ENCODE results near the gene TOPBP1. TPM values are rescaled to one million over a fixed set of nuclear protein-coding genes. Genes with fewer than 3 reads are reported as not detected.
A peak's percentile ranks its signal among the peaks of the same experiment; 100 is the strongest.

The TOPBP1 gene
- total RNA-seq, 1 donor from 2014 or later: 23.9 TPM

- H3K4me2 ChIP-seq (ENCODE audit: low read length): no peak overlapping the region
- no peak overlapping the region for H3K27ac ChIP-seq (ENCODE audit: low read depth, low read length)
- no peak overlapping the region for H3K27ac Mint-ChIP-seq (ENCODE audit: unreplicated experiment)
- H3K36me3 Mint-ChIP-seq (ENCODE audit: low read depth, unreplicated experiment): peaks cover 3% of the 10 kb centered on the region
- DNase-seq (ENCODE audit: low read depth) (peak; percentile 34), FAIRE-seq (no peak)
- TF ChIP-seq CTCF (IDR thresholded peaks at IDR 0.05; ENCODE audit: insufficient read depth, low read depth, low read length) (no peak), EZH2 (IDR thresholded peaks at IDR 0.05; ENCODE audit: insufficient read depth, low read length) (no peak)
- no peak overlapping the region for H2AFZ ChIP-seq (ENCODE audit: low read depth, low read length)
- H3K4me1 ChIP-seq (ENCODE audit: insufficient read depth, low read length): no peaks in the 10 kb centered on the region
- H3K4me3 Mint-ChIP-seq (ENCODE audit: unreplicated experiment): no peak overlapping the region
- H3K9ac ChIP-seq (ENCODE audit: low read length): no peak overlapping the region
- no peaks in the 10 kb centered on the region for H4K20me1 ChIP-seq (ENCODE audit: insufficient read depth, low read length)
- H3K79me2 ChIP-seq (ENCODE audit: insufficient read depth, low read length): no peaks in the 10 kb centered on the region
- H3K4me1 Mint-ChIP-seq (ENCODE audit: low read depth, unreplicated experiment): no peaks in the 10 kb centered on the region
- peaks cover 26% of the 10 kb centered on the region for H3K36me3 ChIP-seq (ENCODE audit: insufficient read depth, low read length)
- H3K27me3 ChIP-seq (ENCODE audit: insufficient read depth, low read length): no peaks in the 10 kb centered on the region
- H3K4me3 ChIP-seq (ENCODE audit: insufficient read depth, low read depth, low read length): no peak overlapping the region
- H3K27me3 Mint-ChIP-seq (ENCODE audit: low read depth, unreplicated experiment): no peaks in the 10 kb centered on the region
- H3K9me3 ChIP-seq (ENCODE audit: insufficient read depth, low read depth, low read length): no peaks in the 10 kb centered on the region
- H3K9me3 Mint-ChIP-seq (ENCODE audit: unreplicated experiment): no peaks in the 10 kb centered on the region
Measured at GRCh38 chr3:133610031-133610430, 51.7 kb downstream of the TOPBP1 start.

GRCh38 chr3:133608388-133608787, 53.4 kb downstream of the TOPBP1 start:
- H3K27me3 Mint-ChIP-seq (ENCODE audit: low read depth, unreplicated experiment): no peaks in the 10 kb centered on the region
- Histone ChIP-seq H3K9me3 (ENCODE audit: insufficient read depth, low read depth, low read length) (no peaks in the 10 kb centered on the region), H3K9ac (ENCODE audit: low read length) (no peak overlapping the region), H2AFZ (ENCODE audit: low read depth, low read length) (no peak overlapping the region), H3K27me3 (ENCODE audit: insufficient read depth, low read length) (no peaks in the 10 kb centered on the region), H3K27ac (ENCODE audit: low read depth, low read length) (no peak overlapping the region), H3K36me3 (ENCODE audit: insufficient read depth, low read length) (peaks cover 24% of the 10 kb centered on the region), H3K79me2 (ENCODE audit: insufficient read depth, low read length) (no peaks in the 10 kb centered on the region), H4K20me1 (ENCODE audit: insufficient read depth, low read length) (no peaks in the 10 kb centered on the region), H3K4me3 (ENCODE audit: insufficient read depth, low read depth, low read length) (no peak overlapping the region), H3K4me1 (ENCODE audit: insufficient read depth, low read length) (no peaks in the 10 kb centered on the region), H3K4me2 (ENCODE audit: low read length) (no peak overlapping the region)
- no peak for FAIRE-seq
- TF ChIP-seq EZH2 (IDR thresholded peaks at IDR 0.05; ENCODE audit: insufficient read depth, low read length) (no peak), CTCF (IDR thresholded peaks at IDR 0.05; ENCODE audit: insufficient read depth, low read depth, low read length) (no peak)
- DNase-seq (ENCODE audit: low read depth): no peak
- H3K36me3 Mint-ChIP-seq (ENCODE audit: low read depth, unreplicated experiment): peaks cover 3% of the 10 kb centered on the region
- H3K4me3 Mint-ChIP-seq (ENCODE audit: unreplicated experiment): no peak overlapping the region
- H3K27ac Mint-ChIP-seq (ENCODE audit: unreplicated experiment): no peak overlapping the region
- H3K9me3 Mint-ChIP-seq (ENCODE audit: unreplicated experiment): no peaks in the 10 kb centered on the region
- H3K4me1 Mint-ChIP-seq (ENCODE audit: low read depth, unreplicated experiment): no peaks in the 10 kb centered on the region

GRCh38 chr3:133607816-133608215, 53.9 kb downstream of the TOPBP1 start:
- Mint-ChIP-seq H3K36me3 (ENCODE audit: low read depth, unreplicated experiment) (peaks cover 3% of the 10 kb centered on the region), H3K4me3 (ENCODE audit: unreplicated experiment) (no peak overlapping the region), H3K27me3 (ENCODE audit: low read depth, unreplicated experiment) (no peaks in the 10 kb centered on the region), H3K4me1 (ENCODE audit: low read depth, unreplicated experiment) (no peaks in the 10 kb centered on the region), H3K9me3 (ENCODE audit: unreplicated experiment) (no peaks in the 10 kb centered on the region), H3K27ac (ENCODE audit: unreplicated experiment) (no peak overlapping the region)
- TF ChIP-seq CTCF (IDR thresholded peaks at IDR 0.05; ENCODE audit: insufficient read depth, low read depth, low read length) (no peak), EZH2 (IDR thresholded peaks at IDR 0.05; ENCODE audit: insufficient read depth, low read length) (no peak)
- DNase-seq (ENCODE audit: low read depth): no peak
- Histone ChIP-seq H3K9ac (ENCODE audit: low read length) (no peak overlapping the region), H3K36me3 (ENCODE audit: insufficient read depth, low read length) (peaks cover 23% of the 10 kb centered on the region), H3K27me3 (ENCODE audit: insufficient read depth, low read length) (no peaks in the 10 kb centered on the region), H3K4me1 (ENCODE audit: insufficient read depth, low read length) (no peaks in the 10 kb centered on the region), H3K27ac (ENCODE audit: low read depth, low read length) (no peak overlapping the region), H4K20me1 (ENCODE audit: insufficient read depth, low read length) (no peaks in the 10 kb centered on the region), H3K79me2 (ENCODE audit: insufficient read depth, low read length) (no peaks in the 10 kb centered on the region), H3K4me3 (ENCODE audit: insufficient read depth, low read depth, low read length) (no peak overlapping the region), H3K9me3 (ENCODE audit: insufficient read depth, low read depth, low read length) (no peaks in the 10 kb centered on the region), H2AFZ (ENCODE audit: low read depth, low read length) (no peak overlapping the region), H3K4me2 (ENCODE audit: low read length) (no peak overlapping the region)
- no peak for FAIRE-seq
